Breast epithelium (tissue), 3 donors: ENCODE results near the gene ASAP2.

Experiments used
- POLR2A ChIP-seq: fragments of 450-650 bp; IDR thresholded peaks from one replicate; pipeline ENCODE4 v1.6.1; 2016; ENCODE audit warnings: antibody characterized with exemption, mild to moderate bottlenecking, moderate library complexity
- TF ChIP-seq, protein P1 (sequence below), 3 donors: fragments of 450-650 bp; IDR thresholded peaks; one replicate each; pipeline ENCODE4 v1.5.1; 2016 to 2017; ENCODE audit warnings: antibody characterized with exemption in 3 of 3, mild to moderate bottlenecking in 3 of 3, moderate library complexity in 3 of 3

GRCh38 chr2:9178904-9179571, 27.6 kb upstream of the ASAP2 start:
- TF ChIP-seq, protein P1, sequence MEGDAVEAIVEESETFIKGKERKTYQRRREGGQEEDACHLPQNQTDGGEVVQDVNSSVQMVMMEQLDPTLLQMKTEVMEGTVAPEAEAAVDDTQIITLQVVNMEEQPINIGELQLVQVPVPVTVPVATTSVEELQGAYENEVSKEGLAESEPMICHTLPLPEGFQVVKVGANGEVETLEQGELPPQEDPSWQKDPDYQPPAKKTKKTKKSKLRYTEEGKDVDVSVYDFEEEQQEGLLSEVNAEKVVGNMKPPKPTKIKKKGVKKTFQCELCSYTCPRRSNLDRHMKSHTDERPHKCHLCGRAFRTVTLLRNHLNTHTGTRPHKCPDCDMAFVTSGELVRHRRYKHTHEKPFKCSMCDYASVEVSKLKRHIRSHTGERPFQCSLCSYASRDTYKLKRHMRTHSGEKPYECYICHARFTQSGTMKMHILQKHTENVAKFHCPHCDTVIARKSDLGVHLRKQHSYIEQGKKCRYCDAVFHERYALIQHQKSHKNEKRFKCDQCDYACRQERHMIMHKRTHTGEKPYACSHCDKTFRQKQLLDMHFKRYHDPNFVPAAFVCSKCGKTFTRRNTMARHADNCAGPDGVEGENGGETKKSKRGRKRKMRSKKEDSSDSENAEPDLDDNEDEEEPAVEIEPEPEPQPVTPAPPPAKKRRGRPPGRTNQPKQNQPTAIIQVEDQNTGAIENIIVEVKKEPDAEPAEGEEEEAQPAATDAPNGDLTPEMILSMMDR (IDR thresholded peaks at IDR 0.05) = no peak
- no peak for TF ChIP-seq POLR2A
